CD4-positive, alpha-beta T cell treated with Interleukin-6 for 4 hours (primary cell): ENCODE data around the gene ZFPL1.

Experiments used
- DNase-seq: peaks from one replicate; pipeline ENCODE4 v3.0.0-alpha.2; 2020; ENCODE audit warnings: mixed read lengths

Gene ZFPL1

GRCh38 chr11:65095974-65096806 lies 12.2 kb downstream of the ZFPL1 start, which contains the start of gene VPS51:
VPS51 (plus strand) TSS chr11:65096214; CDS start chr11:65096251, 37 bp downstream.
- peak; percentile 87 for DNase-seq

- DNase-seq = no peak
Measured at GRCh38 chr11:65096926-65097325, 12.9 kb downstream of the ZFPL1 start.

GRCh38 chr11:65100674-65101350 lies 16.8 kb downstream of the ZFPL1 start:
- no peak for DNase-seq

DNA sequence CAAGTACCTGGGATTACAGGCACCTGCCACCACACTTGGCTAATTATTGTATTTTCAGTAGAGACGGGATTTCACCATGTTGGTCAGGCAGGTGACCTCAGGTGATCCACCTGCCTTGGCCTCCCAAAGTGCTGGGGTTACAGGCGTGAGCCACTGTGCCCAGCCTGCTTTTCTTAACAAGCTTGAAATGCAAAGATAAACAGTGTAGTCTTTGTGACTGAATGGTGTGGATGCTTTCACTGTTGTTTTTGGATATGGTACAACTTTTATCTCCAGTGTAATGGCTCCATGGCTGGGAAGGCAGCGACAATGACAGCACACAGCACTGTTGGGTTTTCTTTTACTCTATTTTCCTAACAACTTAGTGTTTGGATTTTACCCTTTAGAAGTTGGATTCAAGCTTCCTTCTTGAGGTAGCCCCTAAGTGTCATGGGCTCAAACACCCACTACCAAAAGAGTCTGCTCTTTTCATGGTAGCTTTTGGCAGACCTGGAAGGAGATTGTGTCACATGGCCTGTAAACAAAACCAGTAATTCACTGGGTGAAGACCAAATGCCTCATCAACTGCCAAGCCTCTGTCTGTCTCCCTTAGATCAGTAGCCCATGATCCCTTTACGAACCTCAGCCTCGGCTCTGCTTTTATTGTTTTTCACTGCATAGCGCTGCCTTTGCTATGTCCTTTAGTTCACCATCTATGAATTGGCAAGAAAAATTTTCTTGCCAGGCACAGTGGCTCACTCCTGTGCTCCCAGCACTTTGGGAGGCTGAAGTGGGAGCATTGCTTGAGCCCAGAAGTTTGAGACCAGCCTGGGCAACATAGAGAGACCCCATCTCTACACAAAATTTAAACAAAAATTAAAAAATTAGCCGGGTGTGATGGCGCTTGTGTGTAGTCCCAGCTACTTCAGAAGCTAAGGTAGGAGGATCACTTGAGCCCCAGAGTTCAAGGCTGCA lies 18.4 kb downstream of the ZFPL1 start:
- no peak for DNase-seq

DNA sequence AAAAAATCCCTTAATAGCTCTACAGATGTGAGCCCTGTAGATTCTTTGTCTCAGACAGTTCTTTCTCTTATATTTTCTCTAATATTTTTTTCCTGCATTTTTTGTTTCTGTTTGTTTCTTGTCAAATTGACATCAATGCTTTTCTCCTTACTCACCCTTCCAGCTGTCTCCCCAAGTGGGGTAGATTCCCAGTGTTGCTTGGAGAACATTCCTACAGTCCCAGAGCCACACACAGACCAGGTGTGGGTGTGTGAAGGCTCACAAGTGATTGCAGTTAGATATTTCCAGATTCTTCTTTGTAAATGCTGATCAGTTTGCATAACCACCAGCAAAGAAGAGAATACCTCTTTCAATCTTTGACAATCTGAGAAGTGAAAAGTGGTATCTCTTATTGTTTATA lies 19.5 kb downstream of the ZFPL1 start:
- no peak for DNase-seq

DNA sequence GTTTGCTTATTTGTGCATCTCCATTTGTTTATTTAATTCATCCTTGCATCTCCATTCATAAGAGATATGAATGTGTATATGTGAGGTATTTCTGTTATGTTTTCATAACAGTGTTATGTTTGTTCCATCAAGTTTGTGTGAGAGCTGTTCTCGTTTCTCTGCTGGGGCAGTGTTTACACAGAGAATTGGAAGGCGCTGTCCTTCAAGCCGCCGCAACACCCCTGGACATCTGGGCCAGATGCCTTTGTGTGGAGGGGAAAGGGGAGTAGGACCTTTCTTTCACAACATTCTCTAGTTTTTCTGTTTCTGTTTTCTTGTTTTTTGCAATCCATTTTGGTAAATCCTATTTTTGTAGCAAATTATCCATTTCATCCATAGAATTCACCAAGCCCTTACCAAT lies 20.6 kb downstream of the ZFPL1 start:
- DNase-seq = no peak

DNA sequence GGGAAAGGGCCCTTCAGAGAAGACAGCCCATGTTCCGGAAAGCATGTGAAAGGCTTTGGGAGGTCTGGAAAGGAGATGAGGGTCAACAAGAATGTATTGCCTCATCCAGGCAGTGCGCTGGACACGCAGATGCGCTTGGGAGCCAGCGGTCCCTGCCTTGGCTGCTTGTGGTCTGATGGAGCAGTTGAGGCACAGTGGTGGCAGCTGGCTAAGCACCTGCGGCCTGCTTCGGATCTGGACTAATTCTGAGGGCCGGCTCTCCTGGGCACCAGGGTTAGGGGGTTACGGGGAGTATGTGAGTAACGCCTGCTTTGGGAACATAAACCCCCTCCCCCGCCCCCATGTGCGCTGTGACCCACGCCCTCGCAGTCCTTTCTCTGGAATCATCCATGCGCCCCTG lies 23.1 kb downstream of the ZFPL1 start:
- no peak for DNase-seq

- no peak for DNase-seq
Measured at GRCh38 chr11:65107751-65108468, 23.9 kb downstream of the ZFPL1 start.

DNA sequence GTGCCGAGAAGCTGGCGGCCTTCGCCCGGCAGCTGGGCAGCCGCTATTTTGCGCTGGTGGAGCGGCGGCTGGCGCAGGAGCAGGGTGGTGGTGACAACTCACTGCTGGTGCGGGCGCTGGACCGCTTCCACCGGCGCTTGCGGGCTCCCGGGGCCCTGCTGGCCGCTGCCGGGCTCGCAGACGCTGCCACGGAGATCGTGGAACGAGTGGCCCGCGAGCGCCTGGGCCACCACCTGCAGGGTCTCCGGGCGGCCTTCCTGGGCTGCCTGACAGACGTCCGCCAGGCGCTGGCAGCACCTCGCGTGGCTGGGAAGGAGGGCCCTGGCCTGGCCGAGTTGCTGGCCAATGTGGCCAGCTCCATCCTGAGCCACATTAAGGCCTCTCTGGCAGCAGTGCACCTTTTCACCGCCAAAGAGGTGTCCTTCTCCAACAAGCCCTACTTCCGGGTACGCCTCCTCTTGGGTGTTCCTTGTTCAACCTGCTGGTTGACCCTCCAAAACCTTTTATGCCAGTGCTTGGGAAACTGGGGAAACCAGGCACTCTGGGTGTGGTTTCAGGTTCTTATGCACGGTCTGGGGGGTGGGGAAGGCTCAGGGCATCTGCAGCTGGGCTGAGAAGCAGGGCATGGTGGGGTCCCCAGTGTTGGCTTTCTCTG lies 24.6 kb downstream of the ZFPL1 start:
- DNase-seq = no peak

DNA sequence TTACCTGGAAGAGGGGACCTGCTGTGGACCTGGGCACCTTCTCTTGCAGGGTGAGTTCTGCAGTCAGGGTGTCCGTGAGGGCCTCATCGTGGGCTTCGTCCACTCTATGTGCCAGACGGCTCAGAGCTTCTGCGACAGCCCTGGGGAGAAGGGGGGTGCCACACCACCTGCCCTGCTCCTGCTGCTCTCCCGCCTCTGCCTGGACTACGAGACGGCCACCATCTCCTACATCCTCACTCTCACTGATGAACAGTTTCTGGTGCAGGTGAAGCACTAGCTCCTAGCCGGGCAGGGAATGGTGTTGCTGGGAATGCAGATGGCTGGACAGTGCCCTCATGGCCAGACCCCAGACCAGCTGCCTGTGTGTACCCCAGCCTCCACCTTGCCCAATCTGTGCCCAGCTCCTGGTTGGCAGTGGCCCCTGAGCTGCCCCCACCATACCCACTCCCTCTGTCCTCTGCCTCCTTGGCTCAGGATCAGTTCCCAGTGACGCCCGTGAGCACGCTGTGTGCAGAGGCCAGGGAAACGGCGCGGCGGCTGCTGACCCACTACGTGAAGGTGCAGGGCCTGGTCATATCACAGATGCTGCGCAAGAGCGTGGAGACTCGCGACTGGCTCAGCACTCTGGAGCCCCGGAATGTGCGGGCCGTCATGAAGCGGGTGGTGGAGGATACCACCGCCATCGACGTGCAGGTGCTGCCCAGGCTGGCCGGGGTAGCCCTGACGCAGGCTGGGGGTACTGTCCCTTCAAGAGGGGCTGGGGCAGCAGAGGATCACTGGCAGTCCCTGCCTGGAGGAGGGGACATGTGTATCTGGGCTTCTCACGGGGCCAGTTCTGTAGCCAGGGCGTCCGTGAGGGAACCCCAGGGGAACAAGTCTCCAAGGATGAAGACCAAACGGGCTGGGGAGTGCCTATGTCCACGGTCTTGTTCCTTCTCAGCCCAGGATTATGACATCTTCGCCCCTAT lies 25.5 kb downstream of the ZFPL1 start:
- DNase-seq = no peak

DNA sequence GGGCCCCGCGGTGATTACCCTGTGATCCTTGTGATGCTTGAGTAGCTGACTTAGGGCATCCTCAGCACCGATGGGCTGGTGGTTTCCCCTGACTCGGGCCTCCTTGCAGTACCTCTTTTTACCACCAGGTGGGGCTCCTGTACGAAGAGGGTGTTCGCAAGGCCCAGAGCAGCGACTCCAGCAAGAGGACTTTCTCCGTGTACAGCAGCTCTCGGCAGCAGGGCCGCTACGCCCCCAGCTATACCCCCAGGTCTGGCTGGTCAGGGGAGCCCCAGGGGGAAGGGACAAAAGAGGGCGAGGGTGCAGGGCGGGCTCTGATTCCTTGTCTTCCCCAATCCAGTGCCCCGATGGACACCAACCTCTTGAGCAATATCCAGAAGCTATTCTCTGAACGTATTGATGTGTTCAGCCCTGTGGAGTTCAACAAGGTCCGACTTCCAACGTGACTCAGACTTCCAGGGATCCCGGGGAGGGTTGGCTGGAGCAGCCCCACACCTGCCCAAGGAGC lies 26.4 kb downstream of the ZFPL1 start:
- DNase-seq = peak; percentile 92

DNA sequence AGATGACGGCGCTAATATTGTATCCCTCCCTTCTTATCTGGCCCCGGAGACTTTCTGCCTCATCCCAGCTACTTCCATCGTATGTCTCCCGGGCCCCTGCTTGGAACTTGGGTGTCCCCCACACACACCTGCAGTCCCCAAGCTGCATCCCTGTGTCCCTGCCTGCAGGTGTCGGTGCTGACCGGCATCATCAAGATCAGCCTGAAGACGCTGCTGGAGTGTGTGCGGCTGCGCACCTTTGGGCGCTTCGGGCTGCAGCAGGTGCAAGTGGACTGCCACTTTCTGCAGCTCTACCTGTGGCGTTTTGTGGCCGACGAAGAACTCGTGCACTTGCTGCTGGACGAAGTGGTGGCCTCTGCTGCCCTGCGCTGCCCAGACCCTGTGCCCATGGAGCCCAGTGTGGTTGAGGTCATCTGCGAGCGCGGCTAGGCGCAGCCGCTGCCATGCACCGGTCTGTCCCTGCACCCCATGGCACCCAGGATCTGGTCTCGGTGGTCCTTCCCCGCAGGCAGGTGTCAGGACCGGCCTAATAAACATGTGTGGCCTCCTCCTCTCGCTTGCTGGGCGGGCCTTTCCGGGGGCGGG lies 27.2 kb downstream of the ZFPL1 start:
- DNase-seq = no peak

- peak; percentile 99 for DNase-seq
Measured at GRCh38 chr11:65111744-65112545, 27.9 kb downstream of the ZFPL1 start, which contains the start of gene TM7SF2. TM7SF2 (plus strand) TSS chr11:65111872; CDS start chr11:65112016, 144 bp downstream.

GRCh38 chr11:65112546-65113360 lies 28.7 kb downstream of the ZFPL1 start:
- DNase-seq = peak; percentile 85

GRCh38 chr11:65113361-65113756 lies 29.3 kb downstream of the ZFPL1 start:
- DNase-seq = no peak

DNA sequence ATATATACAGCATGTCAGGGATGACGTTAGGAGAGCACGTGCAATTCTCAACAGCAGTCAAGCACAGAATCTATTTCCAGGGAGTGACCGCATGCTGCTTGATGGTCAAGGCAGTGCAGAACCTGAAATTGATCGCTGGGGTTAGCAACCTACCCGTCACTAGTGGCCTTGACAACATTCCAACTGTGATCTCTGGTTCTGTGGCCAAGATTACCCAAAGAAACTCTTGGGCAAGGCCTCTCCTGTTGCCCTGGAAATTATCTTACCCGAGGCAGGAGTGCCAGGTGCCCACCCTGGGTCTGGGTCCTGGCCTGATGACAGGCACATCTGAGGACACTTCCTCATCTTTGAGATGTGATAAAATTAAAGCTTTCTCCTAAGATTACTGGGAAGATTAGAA lies 29.8 kb downstream of the ZFPL1 start:
- no peak for DNase-seq

- no peak for DNase-seq
Measured at GRCh38 chr11:65114538-65115171, 30.6 kb downstream of the ZFPL1 start.
